G401 (cell line): Measurements from ENCODE around the gene TRAPPC14. TPM values are rescaled to one million over a fixed set of nuclear protein-coding genes. Genes with fewer than 3 reads are reported as not detected.

Experiments used
- DNase-seq: peaks from one replicate; pipeline ENCODE4 v3.0.0-alpha.2; 2015; ENCODE audit warnings: low spot score
- in situ Hi-C: cut with HindIII; loops from 2 replicates; pipeline ENCODE4 v1.10.0; 2016; ENCODE audit warnings: low sequenced_read_pairs, mixed read lengths
- total RNA-seq: library from RNA; depleted of rRNA; stranded (reverse); fragments of >200 nt; shearing (Covaris generic); gene quantifications from 2 replicates; pipeline ENCODE4 v1.2.3, GENCODE V29; 2014; rRNA removed

The TRAPPC14 gene
- total RNA-seq, 1 experiment from 2014 or later = 14.4 TPM

DNA sequence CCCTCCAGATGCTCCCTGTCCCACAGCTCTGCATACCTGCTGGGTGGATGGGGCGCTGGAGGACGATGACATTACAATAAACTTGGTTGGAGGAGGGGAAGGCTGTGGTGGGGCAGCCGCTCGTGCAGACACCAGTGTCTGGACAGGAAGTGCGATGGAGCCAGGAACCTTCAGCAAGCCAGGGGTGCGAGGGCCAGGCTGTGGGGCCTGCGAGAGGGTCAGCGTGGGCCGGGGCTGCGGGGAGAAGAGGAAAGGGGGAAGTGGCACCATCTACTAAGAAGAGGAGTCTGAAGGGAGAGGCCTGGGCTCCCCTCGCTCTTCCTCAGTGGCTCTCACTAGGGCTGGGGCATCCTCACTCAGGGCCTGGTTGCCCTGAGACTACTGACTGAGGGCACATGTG is 50.6 kb downstream of the TRAPPC14 start:
- DNase-seq = no peak
- in situ Hi-C loops = no loop called here

DNA sequence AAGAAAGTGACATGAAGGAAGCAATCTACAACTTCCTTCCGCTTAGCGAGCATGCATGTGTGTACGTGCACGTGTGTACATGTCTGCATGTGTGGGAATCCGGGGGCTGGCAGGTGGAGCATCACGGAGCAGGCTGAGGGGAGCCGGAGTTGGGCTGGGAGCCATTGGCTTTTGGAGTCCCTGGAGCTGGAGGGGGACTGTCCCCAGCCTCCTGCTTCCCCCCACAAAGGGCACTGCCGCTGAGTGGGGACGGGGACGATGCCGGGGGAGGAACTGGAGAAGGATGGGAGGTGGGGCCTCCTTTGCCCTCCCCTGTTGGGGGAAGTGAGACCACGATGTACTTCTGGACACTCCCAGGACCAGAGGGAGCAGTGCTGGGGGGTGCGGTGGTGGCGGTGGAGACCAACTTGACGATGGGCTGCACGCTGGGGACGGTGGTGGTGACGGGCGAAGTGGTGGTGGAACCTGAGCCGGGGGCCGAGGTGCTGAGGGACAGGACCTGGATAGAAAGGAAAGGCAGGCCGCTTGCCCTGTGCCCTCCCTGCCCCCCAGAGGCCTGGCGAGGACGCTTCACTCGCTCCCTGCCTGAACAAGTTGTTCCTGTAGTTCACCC is 51.3 kb downstream of the TRAPPC14 start:
- DNase-seq = no peak
- in situ Hi-C loops = no loop called here

DNA sequence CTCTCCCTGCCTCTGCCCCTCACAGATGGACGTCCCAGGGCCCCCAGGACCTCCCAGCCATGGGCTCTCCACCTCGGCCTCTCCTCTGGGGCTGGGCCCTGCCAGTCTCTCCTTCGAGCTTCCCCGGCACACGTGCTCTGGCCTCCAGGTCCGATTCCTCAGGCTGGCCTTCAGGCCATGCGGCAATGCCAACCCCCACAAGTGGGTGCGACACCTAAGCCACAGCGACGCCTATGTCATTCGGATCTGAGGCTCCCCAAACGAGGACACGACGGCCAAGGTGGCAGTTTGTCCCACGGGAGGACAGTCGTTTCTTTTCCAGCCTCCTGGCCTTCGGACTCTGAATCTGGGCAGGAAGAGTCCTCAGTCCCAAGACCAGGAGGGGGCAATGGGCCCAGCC is 51.9 kb downstream of the TRAPPC14 start:
- in situ Hi-C loops = no loop called here

DNA sequence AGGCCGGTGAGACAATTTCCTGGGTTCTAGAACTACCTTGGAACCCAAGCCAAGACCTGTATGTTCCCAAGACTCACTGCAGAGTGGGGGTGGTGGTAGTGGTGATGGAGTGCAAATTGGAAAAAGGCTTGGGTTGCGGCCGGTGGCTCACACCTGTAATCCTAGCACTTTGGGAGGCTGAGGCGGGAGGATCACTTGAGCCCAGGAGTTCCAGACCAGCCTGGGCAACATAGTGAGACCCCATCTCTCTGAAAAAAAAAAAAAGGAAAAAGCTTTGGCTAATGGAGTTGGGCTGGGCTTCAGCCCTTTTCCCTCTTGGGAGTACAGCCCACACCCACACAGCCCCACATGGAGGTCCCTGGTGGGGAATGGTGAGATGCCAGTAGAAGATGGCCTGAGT is 53.0 kb downstream of the TRAPPC14 start:
- no peak for DNase-seq
- in situ Hi-C loops = no loop called here

More for the DNA sequence above, 51.9 kb downstream of the TRAPPC14 start:
- no peak for DNase-seq

Other genes with a start within 250 kb of the TRAPPC14 start
- gene TRIM4, start 239.2 kb downstream of the TRAPPC14 start, total RNA-seq = 10.0 and 12.9 TPM in 2 replicates
- not detected in 2 replicates for gene GJC3, start 229.1 kb downstream of the TRAPPC14 start, total RNA-seq
- 1.1 TPM in 1 of 2 replicates, not detected in the other for gene AZGP1, start 182.7 kb downstream of the TRAPPC14 start, total RNA-seq
- gene ZKSCAN1, start 143.1 kb downstream of the TRAPPC14 start, total RNA-seq = 13.8 and 19.4 TPM in 2 replicates
- gene ZSCAN21, start 108.9 kb downstream of the TRAPPC14 start, total RNA-seq = 12.2 and 23.1 TPM in 2 replicates
- gene ZNF3, start 77.0 kb downstream of the TRAPPC14 start, total RNA-seq = 29.9 and 38.7 TPM in 2 replicates
- gene COPS6, start 69.8 kb downstream of the TRAPPC14 start, total RNA-seq = 100 and 151 TPM in 2 replicates
- gene MCM7, start 57.3 kb downstream of the TRAPPC14 start, total RNA-seq = 356 and 361 TPM in 2 replicates
- gene AP4M1, start 57.1 kb downstream of the TRAPPC14 start, total RNA-seq = 19.7 and 34.3 TPM in 2 replicates
- 26.6 and 45.6 TPM in 2 replicates for gene TAF6, start 39.4 kb downstream of the TRAPPC14 start, total RNA-seq
- 26.6 and 30.0 TPM in 2 replicates for gene CNPY4, start 39.1 kb downstream of the TRAPPC14 start, total RNA-seq
- 1.7 and 2.9 TPM in 2 replicates for gene MBLAC1, start 31.8 kb downstream of the TRAPPC14 start, total RNA-seq
- gene LAMTOR4, start 9.8 kb downstream of the TRAPPC14 start, total RNA-seq = 97.5 and 231 TPM in 2 replicates
- gene GAL3ST4, start 9.9 kb upstream of the TRAPPC14 start, total RNA-seq = 0.81 TPM in 1 of 2 replicates, not detected in the other
- gene GPC2, start 18.7 kb upstream of the TRAPPC14 start, total RNA-seq = 8.8 and 9.0 TPM in 2 replicates
- gene STAG3, start 19.2 kb upstream of the TRAPPC14 start, total RNA-seq = 0.68 and 3.3 TPM in 2 replicates
- gene PVRIG, start 61.2 kb upstream of the TRAPPC14 start, total RNA-seq = not detected in 2 replicates
- not detected in 2 replicates for gene SPDYE3, start 149.0 kb upstream of the TRAPPC14 start, total RNA-seq
- gene PILRB, start 199.4 kb upstream of the TRAPPC14 start, total RNA-seq = 14.7 and 21.5 TPM in 2 replicates
- 1.6 TPM in 1 of 2 replicates, not detected in the other for gene PILRA, start 214.8 kb upstream of the TRAPPC14 start, total RNA-seq